ENCODE results near the gene PCBP3. TPM values are rescaled to one million over a fixed set of nuclear protein-coding genes. Genes with fewer than 3 reads are reported as not detected.

Gene PCBP3
- polyA plus RNA-seq, 1 experiment = 1.6 TPM

DNA sequence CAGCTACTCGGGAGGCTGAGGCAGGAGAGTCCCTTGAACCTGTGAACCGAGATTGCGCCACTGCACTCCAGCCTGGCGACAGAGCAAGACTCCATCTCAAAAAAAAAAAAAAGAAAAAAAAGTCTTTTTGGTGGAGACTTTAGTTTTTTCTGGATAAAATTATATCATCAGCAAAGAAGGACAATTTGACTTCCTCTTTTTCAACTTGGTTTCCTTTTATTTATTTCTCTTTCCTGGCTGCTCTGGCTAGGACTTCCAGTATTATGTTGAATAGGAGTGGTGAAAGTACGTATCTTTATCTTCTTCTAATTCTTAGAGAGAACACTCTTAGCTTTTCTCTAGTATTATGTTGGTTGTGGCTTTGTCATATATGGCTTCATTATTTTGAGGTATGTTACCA lies 130.8 kb downstream of the PCBP3 start:
- Histone ChIP-seq H3K9me3 (ENCODE audit: control insufficient read depth, insufficient read depth, low read length) (peaks cover 7% of the 10 kb centered on the region), H3K4me3 (ENCODE audit: low read depth, low read length) (no peak overlapping the region), H3K27ac (ENCODE audit: low read depth, low read length) (no peak overlapping the region), H3K27me3 (ENCODE audit: control insufficient read depth, insufficient read depth, low read length) (no peaks in the 10 kb centered on the region)
- ChIA-PET POLR2A (no interaction called here), CTCF (no interaction called here)
- DNase-seq (ENCODE audit: low read depth, low spot score) = no peak
- TF ChIP-seq, protein P1, sequence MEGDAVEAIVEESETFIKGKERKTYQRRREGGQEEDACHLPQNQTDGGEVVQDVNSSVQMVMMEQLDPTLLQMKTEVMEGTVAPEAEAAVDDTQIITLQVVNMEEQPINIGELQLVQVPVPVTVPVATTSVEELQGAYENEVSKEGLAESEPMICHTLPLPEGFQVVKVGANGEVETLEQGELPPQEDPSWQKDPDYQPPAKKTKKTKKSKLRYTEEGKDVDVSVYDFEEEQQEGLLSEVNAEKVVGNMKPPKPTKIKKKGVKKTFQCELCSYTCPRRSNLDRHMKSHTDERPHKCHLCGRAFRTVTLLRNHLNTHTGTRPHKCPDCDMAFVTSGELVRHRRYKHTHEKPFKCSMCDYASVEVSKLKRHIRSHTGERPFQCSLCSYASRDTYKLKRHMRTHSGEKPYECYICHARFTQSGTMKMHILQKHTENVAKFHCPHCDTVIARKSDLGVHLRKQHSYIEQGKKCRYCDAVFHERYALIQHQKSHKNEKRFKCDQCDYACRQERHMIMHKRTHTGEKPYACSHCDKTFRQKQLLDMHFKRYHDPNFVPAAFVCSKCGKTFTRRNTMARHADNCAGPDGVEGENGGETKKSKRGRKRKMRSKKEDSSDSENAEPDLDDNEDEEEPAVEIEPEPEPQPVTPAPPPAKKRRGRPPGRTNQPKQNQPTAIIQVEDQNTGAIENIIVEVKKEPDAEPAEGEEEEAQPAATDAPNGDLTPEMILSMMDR (IDR thresholded peaks at IDR 0.05; ENCODE audit: low read depth, low read length) = no peak

- TF ChIP-seq, protein P1 (IDR thresholded peaks at IDR 0.05; ENCODE audit: low read depth, low read length) = no peak
- ChIA-PET CTCF (no interaction called here), POLR2A (no interaction called here)
- H3K9me3 ChIP-seq (ENCODE audit: control insufficient read depth, insufficient read depth, low read length) = peaks cover 7% of the 10 kb centered on the region
- no peak overlapping the region for H3K27ac ChIP-seq (ENCODE audit: low read depth, low read length)
- DNase-seq (ENCODE audit: low read depth, low spot score) = no peak
- H3K27me3 ChIP-seq (ENCODE audit: control insufficient read depth, insufficient read depth, low read length) = peaks cover 5% of the 10 kb centered on the region
- no peak overlapping the region for H3K4me3 ChIP-seq (ENCODE audit: low read depth, low read length)
Measured at GRCh38 chr21:45776971-45777370, 133.4 kb downstream of the PCBP3 start.

DNA sequence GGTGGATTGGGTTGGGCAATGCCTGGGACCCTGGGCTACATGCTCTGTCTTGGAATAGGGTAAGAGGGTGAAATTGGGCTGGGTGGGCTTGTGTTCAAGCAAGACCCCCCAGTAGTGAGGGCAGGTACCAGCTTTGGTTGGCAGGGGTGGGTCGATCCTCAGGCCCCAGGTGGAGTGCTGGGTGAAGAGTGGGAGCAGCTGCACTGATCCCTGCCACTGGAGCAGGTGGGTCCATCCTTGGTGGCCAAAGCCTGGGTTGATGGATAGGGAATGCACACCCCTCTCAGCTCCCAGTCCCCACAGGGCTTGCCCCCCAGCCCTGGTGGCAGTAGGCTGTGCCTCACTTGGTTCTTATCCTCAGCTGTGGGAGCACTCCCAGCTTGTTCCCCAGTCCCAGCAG lies 135.2 kb downstream of the PCBP3 start:
- H3K27me3 ChIP-seq (ENCODE audit: control insufficient read depth, insufficient read depth, low read length) = peaks cover 5% of the 10 kb centered on the region
- H3K9me3 ChIP-seq (ENCODE audit: control insufficient read depth, insufficient read depth, low read length) = peaks cover 7% of the 10 kb centered on the region
- DNase-seq (ENCODE audit: low read depth, low spot score) = no peak
- no peak overlapping the region for H3K4me3 ChIP-seq (ENCODE audit: low read depth, low read length)
- TF ChIP-seq, protein P1 (IDR thresholded peaks at IDR 0.05; ENCODE audit: low read depth, low read length) = no peak
- ChIA-PET POLR2A (no interaction called here), CTCF (no interaction called here)
- no peak overlapping the region for H3K27ac ChIP-seq (ENCODE audit: low read depth, low read length)

DNA sequence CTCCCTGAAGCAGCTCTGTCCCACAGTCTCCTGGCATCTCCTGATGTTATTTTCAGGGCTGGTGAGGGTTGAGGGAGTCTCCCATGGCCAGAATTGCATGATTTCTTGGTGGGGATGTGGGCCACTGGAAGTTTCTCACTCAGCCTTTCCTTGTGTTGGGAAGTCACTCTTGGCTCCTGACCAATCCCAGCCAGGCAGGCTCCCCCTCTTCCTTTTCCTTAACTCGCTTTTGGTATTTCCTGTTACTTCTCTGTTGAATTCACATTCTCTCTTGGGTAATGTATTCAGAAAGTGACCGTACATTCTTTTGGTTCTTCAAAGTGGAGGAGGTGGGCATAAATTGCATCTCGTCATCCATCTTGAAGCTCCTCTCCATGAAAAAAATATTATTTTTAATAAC lies 135.7 kb downstream of the PCBP3 start:
- TF ChIP-seq, protein P1 (IDR thresholded peaks at IDR 0.05; ENCODE audit: low read depth, low read length) = no peak
- CTCF ChIA-PET = no interaction called here
- Histone ChIP-seq H3K9me3 (ENCODE audit: control insufficient read depth, insufficient read depth, low read length) (peaks cover 7% of the 10 kb centered on the region), H3K27ac (ENCODE audit: low read depth, low read length) (no peak overlapping the region), H3K4me3 (ENCODE audit: low read depth, low read length) (no peak overlapping the region), H3K27me3 (ENCODE audit: control insufficient read depth, insufficient read depth, low read length) (peaks cover 5% of the 10 kb centered on the region)
- no peak for DNase-seq (ENCODE audit: low read depth, low spot score)
- POLR2A ChIA-PET = no interaction called here

DNA sequence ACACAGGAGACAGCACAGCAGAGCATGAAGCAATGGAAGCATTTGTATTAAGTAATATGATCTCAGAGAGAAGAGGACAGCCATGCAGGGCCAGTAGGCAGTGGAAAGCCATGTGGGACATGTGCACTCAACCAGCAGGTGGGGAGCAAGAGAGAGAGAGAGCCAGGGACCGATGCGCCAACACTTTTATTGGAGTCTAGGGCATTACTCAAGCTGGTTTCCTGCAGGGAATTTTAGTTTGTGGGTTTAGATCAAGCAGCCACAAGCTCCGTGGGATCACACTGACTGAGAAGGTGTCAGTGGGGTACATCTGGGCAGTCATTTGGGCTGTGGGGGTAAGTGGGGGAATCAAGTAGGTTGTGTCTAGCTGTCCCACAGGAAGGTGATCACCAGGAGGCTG lies 137.1 kb downstream of the PCBP3 start:
- no peak overlapping the region for H3K4me3 ChIP-seq (ENCODE audit: low read depth, low read length)
- ChIA-PET POLR2A (no interaction called here), CTCF (no interaction called here)
- DNase-seq (ENCODE audit: low read depth, low spot score) = no peak
- no peak overlapping the region for H3K27ac ChIP-seq (ENCODE audit: low read depth, low read length)
- peaks cover 7% of the 10 kb centered on the region for H3K9me3 ChIP-seq (ENCODE audit: control insufficient read depth, insufficient read depth, low read length)
- H3K27me3 ChIP-seq (ENCODE audit: control insufficient read depth, insufficient read depth, low read length) = peaks cover 5% of the 10 kb centered on the region
- TF ChIP-seq, protein P1 (IDR thresholded peaks at IDR 0.05; ENCODE audit: low read depth, low read length) = no peak
